Measurements from ENCODE around the gene ALKBH6.

GRCh38 chr19:35995048-35995993 lies 18.7 kb downstream of the ALKBH6 start, which contains the start of gene SDHAF1:
- TF ChIP-seq CTCF (conservative IDR thresholded peaks at IDR 0.05; ENCODE audit: low read length): peak; percentile 32; the same call in 1 of the 2 replicates
- TF ChIP-seq EZH2phosphoT487 (IDR thresholded peaks at IDR 0.05; ENCODE audit: borderline replicate concordance, low read depth, low read length): no peak
